A549 (cell line): Measurements from ENCODE around the gene SHD. TPM values are rescaled to one million over a fixed set of nuclear protein-coding genes. Genes with fewer than 3 reads are reported as not detected.
"Not testable (repeated sequence)": the region's sequence is repeated elsewhere in the genome, so short reads cannot be mapped to it uniquely, and the experiment has no call there.

Experiments
- ATAC-seq, 2 experiments: fragments of 200-7000 bp in 1 of 2; fragments of >200 bp in 1 of 2; cut with Nextera tagmentation in 1 of 2; cut with Tn5 transposase in 1 of 2; 3 replicates each; pipeline versions ENCODE4 v1.8.0 to v1.9.1; 2018 to 2020; ENCODE audit warnings: mild to moderate bottlenecking in 1 of 2, moderate library complexity in 1 of 2
- CTCF ChIA-PET: fragments of 300-600 bp; sonication (Branson Sonifier 250); formaldehyde crosslinking; extraction: SDS; loops from one replicate; lab custom pipeline; 2021; ENCODE audit warnings: antibody characterized with exemption, inconsistent platforms; lab: Yijun Ruan, JAX
- POLR2A ChIA-PET: fragments of 350-600 bp; formaldehyde crosslinking; extraction: SDS; loops from one replicate; lab custom pipeline; 2021; ENCODE audit warnings: antibody characterized with exemption, inconsistent platforms; lab: Yijun Ruan, JAX
- DNase-seq, 2 experiments: peaks; one replicate each; pipeline versions ENCODE4 v3.0.0 to v3.0.0-alpha.2; 2011 to 2016; ENCODE audit warnings: low read depth in 1 of 2, low spot score in 1 of 2
- FAIRE-seq: peaks from 2 replicates; lab custom pipeline; 2011; peaks lifted over from hg19 to GRCh38; lab: Jason Lieb, UNC
- H3K27ac ChIP-seq, 2 experiments: fragments of >200 bp; sonication (Bioruptor Twin); formaldehyde crosslinking; 3 replicates each; pipeline ENCODE4 v1.5.1; 2016 to 2017
- H3K4me1 ChIP-seq: fragments of >200 bp; sonication (Bioruptor Twin); formaldehyde crosslinking; 3 replicates; pipeline ENCODE4 v1.6.1; 2016
- H3K4me2 ChIP-seq: fragments of >200 bp; sonication (Bioruptor Twin); formaldehyde crosslinking; 3 replicates; pipeline ENCODE4 v1.6.1; 2016
- H3K4me3 ChIP-seq: fragments of >200 bp; sonication (Bioruptor Twin); formaldehyde crosslinking; 3 replicates; pipeline ENCODE4 v1.5.1; 2016
- H3K9me3 ChIP-seq: fragments of >200 bp; sonication (Bioruptor Twin); formaldehyde crosslinking; 3 replicates; pipeline ENCODE4 v1.6.1; 2016
- CBX8 ChIP-seq: fragments of 200-600 bp; sonication (generic); IDR thresholded peaks from 2 replicates; pipeline ENCODE4 v1.6.1; 2016
- CEBPB ChIP-seq, 2 experiments: fragments of >200 bp in 1 of 2; sonication (Bioruptor Twin) in 1 of 2; formaldehyde crosslinking in 1 of 2; IDR thresholded peaks; 2 replicates each; pipeline ENCODE4 v1.6.1; 2012 to 2016
- EHF ChIP-seq: fragments of 250-450 bp; sonication (Bioruptor Pico); IDR thresholded peaks from 2 replicates; pipeline ENCODE4 v1.5.0; 2020; ENCODE audit warnings: mild to moderate bottlenecking
- EHMT2 ChIP-seq: fragments of 200-600 bp; sonication (generic); IDR thresholded peaks from 2 replicates; pipeline ENCODE4 v1.6.1; 2016; ENCODE audit warnings: antibody characterized with exemption, low read depth, mild to moderate bottlenecking, moderate library complexity
- FOXS1 ChIP-seq: fragments of 250-450 bp; sonication (Bioruptor Pico); IDR thresholded peaks from 2 replicates; pipeline ENCODE4 v1.5.0; 2020; ENCODE audit warnings: mild to moderate bottlenecking, moderate library complexity
- GATA3 ChIP-seq: IDR thresholded peaks from 2 replicates; pipeline ENCODE4 v1.6.1; 2012; ENCODE audit warnings: borderline replicate concordance
- HEYL ChIP-seq: fragments of 250-450 bp; sonication (Bioruptor Pico); IDR thresholded peaks from 2 replicates; pipeline ENCODE4 v1.8.0; 2021; ENCODE audit warnings: mild to moderate bottlenecking, moderate library complexity
- HOXB13 ChIP-seq: fragments of 250-450 bp; sonication (Bioruptor Pico); IDR thresholded peaks from 2 replicates; pipeline ENCODE4 v1.5.0; 2020; ENCODE audit warnings: low read depth, mild to moderate bottlenecking, moderate library complexity
- HOXB5 ChIP-seq: fragments of 250-450 bp; sonication (Bioruptor Pico); IDR thresholded peaks from 2 replicates; pipeline ENCODE4 v1.5.0; 2020; ENCODE audit warnings: mild to moderate bottlenecking, moderate library complexity
- JUN ChIP-seq, 2 experiments: fragments of >200 bp; sonication (Bioruptor Twin); formaldehyde crosslinking; IDR thresholded peaks; 2 replicates in 1 of 2; 3 replicates in 1 of 2; pipeline ENCODE4 v1.6.1; 2016 to 2017
- JUNB ChIP-seq: fragments of >200 bp; sonication (Bioruptor Twin); formaldehyde crosslinking; IDR thresholded peaks from 2 replicates; pipeline ENCODE4 v1.6.1; 2016
- KDM1A ChIP-seq: fragments of 200-600 bp; sonication (generic); IDR thresholded peaks from 2 replicates; pipeline ENCODE4 v1.6.1; 2016; ENCODE audit warnings: low read depth, mild to moderate bottlenecking
- MAX ChIP-seq: IDR thresholded peaks from 2 replicates; pipeline ENCODE4 v1.6.1; 2012
- MAZ ChIP-seq: fragments of 150-350 bp; IDR thresholded peaks from 2 replicates; pipeline ENCODE4 v1.6.1; 2014; ENCODE audit warnings: antibody characterized with exemption, low read depth, low read length, borderline replicate concordance
- NR3C1 ChIP-seq: fragments of >200 bp; sonication (Bioruptor Twin); formaldehyde crosslinking; IDR thresholded peaks from 3 replicates; pipeline ENCODE4 v1.6.1; 2017
- RAD21 ChIP-seq, 2 experiments: fragments of >200 bp in 1 of 2; sonication (Bioruptor Twin) in 1 of 2; formaldehyde crosslinking in 1 of 2; IDR thresholded peaks in 1 of 2; conservative IDR thresholded peaks in 1 of 2; 2 replicates in 1 of 2; 3 replicates in 1 of 2; pipeline ENCODE4 v1.6.1; 2012 to 2018; ENCODE audit warnings: inconsistent platforms in 1 of 2
- RCOR1 ChIP-seq: fragments of 150-350 bp; IDR thresholded peaks from 2 replicates; pipeline ENCODE4 v1.6.1; 2014; ENCODE audit warnings: antibody characterized with exemption, low read length, low read depth
- SMC3 ChIP-seq: fragments of >200 bp; sonication (Bioruptor Twin); formaldehyde crosslinking; IDR thresholded peaks from 3 replicates; pipeline ENCODE4 v1.6.1; 2018; ENCODE audit warnings: inconsistent platforms
- USF2 ChIP-seq: fragments of 450-650 bp; IDR thresholded peaks from 2 replicates; pipeline ENCODE4 v1.6.1; 2014; ENCODE audit warnings: antibody characterized with exemption
- ZC3H11A ChIP-seq: fragments of 450-650 bp; IDR thresholded peaks from 2 replicates; pipeline ENCODE4 v1.6.1; 2014; ENCODE audit warnings: antibody characterized with exemption, mild to moderate bottlenecking
- WGBS: methylation state at CpG from one replicate; pipeline ENCODE4 v1.1.6; 2017; ENCODE audit errors: missing lambda C conversion rate; 5-methylcytosine and 5-hydroxymethylcytosine counted together
- polyA plus RNA-seq, 4 experiments: library from polyadenylated mRNA; depleted of rRNA in 3 of 4; stranded (reverse); fragments of >200 nt; fragmentation: RNase III in 1 of 4; extraction: RNeasy Plus Mini Kit Qiagen cat#74134 plus additional on column Dnase treatment in 1 of 4; gene quantifications; 2 replicates in 3 of 4; 3 replicates in 1 of 4; pipeline ENCODE4 v1.2.3, GENCODE V29; 2011 to 2017
- TF ChIP-seq, protein P1 (sequence below): fragments of 200-600 bp; sonication (generic); IDR thresholded peaks from 2 replicates; pipeline ENCODE4 v1.6.1; 2016; ENCODE audit warnings: antibody characterized with exemption, mild to moderate bottlenecking, moderate library complexity
- TF ChIP-seq, protein P2 (sequence below): IDR thresholded peaks from 2 replicates; pipeline ENCODE4 v1.6.1; 2012; ENCODE audit warnings: low read depth, borderline replicate concordance
- TF ChIP-seq, protein P3 (sequence below): fragments of 250-450 bp; sonication (Bioruptor Pico); IDR thresholded peaks from 2 replicates; pipeline ENCODE4 v1.5.0; 2021; ENCODE audit warnings: mild to moderate bottlenecking, moderate library complexity, borderline replicate concordance
- TF ChIP-seq, protein P4 (sequence below): fragments of >200 bp; sonication (Bioruptor Twin); formaldehyde crosslinking; IDR thresholded peaks from 3 replicates; pipeline ENCODE4 v1.6.1; 2016

SHD gene
- polyA plus RNA-seq, 2 of the 4 experiments (the other 2 are of a cell fraction) = 0.08 TPM; not detected in 1

GRCh38 chr19:4284974-4285373, 5.9 kb downstream of the SHD start:
- ChIA-PET POLR2A (no interaction called here), CTCF (interaction anchor here (1.3 kb wide), 1 partner anchor 18 kb away, joined by 4 read pairs; no protein-coding TSS in a partner anchor)
- H3K4me3 ChIP-seq = peak overlapping the region; percentile 17; the same call in 1 of the 3 replicates
- peak overlapping the region; percentile 72 for H3K4me2 ChIP-seq
- H3K27ac ChIP-seq = no peak overlapping the region
- FAIRE-seq = no peak
- no peak for TF ChIP-seq HOXB13 (CRISPR knock-in tag)
- TF ChIP-seq SMC3 = no peak
- no peak for TF ChIP-seq RCOR1
- TF ChIP-seq USF2 = no peak
- no peak for TF ChIP-seq FOXS1 (CRISPR knock-in tag)
- no peak for TF ChIP-seq NR3C1
- no peak for TF ChIP-seq HEYL (CRISPR knock-in tag)
- no peak for TF ChIP-seq EHMT2
- TF ChIP-seq, protein P1, sequence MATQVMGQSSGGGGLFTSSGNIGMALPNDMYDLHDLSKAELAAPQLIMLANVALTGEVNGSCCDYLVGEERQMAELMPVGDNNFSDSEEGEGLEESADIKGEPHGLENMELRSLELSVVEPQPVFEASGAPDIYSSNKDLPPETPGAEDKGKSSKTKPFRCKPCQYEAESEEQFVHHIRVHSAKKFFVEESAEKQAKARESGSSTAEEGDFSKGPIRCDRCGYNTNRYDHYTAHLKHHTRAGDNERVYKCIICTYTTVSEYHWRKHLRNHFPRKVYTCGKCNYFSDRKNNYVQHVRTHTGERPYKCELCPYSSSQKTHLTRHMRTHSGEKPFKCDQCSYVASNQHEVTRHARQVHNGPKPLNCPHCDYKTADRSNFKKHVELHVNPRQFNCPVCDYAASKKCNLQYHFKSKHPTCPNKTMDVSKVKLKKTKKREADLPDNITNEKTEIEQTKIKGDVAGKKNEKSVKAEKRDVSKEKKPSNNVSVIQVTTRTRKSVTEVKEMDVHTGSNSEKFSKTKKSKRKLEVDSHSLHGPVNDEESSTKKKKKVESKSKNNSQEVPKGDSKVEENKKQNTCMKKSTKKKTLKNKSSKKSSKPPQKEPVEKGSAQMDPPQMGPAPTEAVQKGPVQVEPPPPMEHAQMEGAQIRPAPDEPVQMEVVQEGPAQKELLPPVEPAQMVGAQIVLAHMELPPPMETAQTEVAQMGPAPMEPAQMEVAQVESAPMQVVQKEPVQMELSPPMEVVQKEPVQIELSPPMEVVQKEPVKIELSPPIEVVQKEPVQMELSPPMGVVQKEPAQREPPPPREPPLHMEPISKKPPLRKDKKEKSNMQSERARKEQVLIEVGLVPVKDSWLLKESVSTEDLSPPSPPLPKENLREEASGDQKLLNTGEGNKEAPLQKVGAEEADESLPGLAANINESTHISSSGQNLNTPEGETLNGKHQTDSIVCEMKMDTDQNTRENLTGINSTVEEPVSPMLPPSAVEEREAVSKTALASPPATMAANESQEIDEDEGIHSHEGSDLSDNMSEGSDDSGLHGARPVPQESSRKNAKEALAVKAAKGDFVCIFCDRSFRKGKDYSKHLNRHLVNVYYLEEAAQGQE = no peak
- TF ChIP-seq MAX = no peak
- no peak for TF ChIP-seq HOXB5
- TF ChIP-seq, protein P2, sequence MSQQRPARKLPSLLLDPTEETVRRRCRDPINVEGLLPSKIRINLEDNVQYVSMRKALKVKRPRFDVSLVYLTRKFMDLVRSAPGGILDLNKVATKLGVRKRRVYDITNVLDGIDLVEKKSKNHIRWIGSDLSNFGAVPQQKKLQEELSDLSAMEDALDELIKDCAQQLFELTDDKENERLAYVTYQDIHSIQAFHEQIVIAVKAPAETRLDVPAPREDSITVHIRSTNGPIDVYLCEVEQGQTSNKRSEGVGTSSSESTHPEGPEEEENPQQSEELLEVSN = no peak
- TF ChIP-seq ZC3H11A = no peak
- TF ChIP-seq JUN (IDR thresholded peaks at IDR 0.05) = no peak
- no peak for TF ChIP-seq CEBPB (IDR thresholded peaks at IDR 0.05)
- TF ChIP-seq CBX8 = no peak
- no peak for TF ChIP-seq RAD21 (conservative IDR thresholded peaks at IDR 0.05 in 1 of 2, IDR thresholded peaks at IDR 0.05 in 1 of 2)
- TF ChIP-seq KDM1A = no peak
- no peaks in the 10 kb centered on the region; the same call in 2 of the 3 replicates for H3K4me1 ChIP-seq
- DNase-seq = no peak
- H3K9me3 ChIP-seq = no peaks in the 10 kb centered on the region
- no peak for ATAC-seq
- WGBS = 46% methylated on average over 6 of the region's 6 CpGs

- ATAC-seq, POLR2A ChIA-PET, H3K4me2 ChIP-seq, FAIRE-seq, H3K4me3 ChIP-seq, DNase-seq, H3K4me1 ChIP-seq, H3K27ac ChIP-seq, H3K9me3 ChIP-seq: not testable (repeated sequence)
- CTCF ChIA-PET = interaction anchor here (0.9 to 1.3 kb wide), 2 partner anchors 19 to 66 kb away, joined by 3 to 4 read pairs; no protein-coding TSS in a partner anchor
- WGBS = 80% methylated on average over 4 of the region's 4 CpGs
These were observed 7.1 kb downstream of the SHD start for GRCh38 chr19:4286141-4286540.

- Histone ChIP-seq H3K27ac (no peak overlapping the region), H3K9me3 (no peaks in the 10 kb centered on the region), H3K4me2 (no peak overlapping the region), H3K4me3 (no peak overlapping the region), H3K4me1 (no peaks in the 10 kb centered on the region)
- FAIRE-seq (no peak), ATAC-seq (no peak), DNase-seq (no peak)
- ChIA-PET CTCF (no interaction called here), POLR2A (interaction anchor here (1.6 kb wide), 1 partner anchor 55 kb away, joined by 5 read pairs; the partner anchor contains the start of gene MPND)
- 69% methylated on average over 15 of the region's 16 CpGs for WGBS
- TF ChIP-seq HEYL (CRISPR knock-in tag) = no peak
- no peak for TF ChIP-seq NR3C1
- TF ChIP-seq, protein P3, sequence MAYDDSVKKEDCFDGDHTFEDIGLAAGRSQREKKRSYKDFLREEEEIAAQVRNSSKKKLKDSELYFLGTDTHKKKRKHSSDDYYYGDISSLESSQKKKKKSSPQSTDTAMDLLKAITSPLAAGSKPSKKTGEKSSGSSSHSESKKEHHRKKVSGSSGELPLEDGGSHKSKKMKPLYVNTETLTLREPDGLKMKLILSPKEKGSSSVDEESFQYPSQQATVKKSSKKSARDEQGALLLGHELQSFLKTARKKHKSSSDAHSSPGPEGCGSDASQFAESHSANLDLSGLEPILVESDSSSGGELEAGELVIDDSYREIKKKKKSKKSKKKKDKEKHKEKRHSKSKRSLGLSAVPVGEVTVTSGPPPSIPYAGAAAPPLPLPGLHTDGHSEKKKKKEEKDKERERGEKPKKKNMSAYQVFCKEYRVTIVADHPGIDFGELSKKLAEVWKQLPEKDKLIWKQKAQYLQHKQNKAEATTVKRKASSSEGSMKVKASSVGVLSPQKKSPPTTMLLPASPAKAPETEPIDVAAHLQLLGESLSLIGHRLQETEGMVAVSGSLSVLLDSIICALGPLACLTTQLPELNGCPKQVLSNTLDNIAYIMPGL (CRISPR knock-in tag) = no peak
- no peak for TF ChIP-seq GATA3
- TF ChIP-seq EHMT2 = no peak
- TF ChIP-seq JUNB = no peak
- no peak for TF ChIP-seq EHF (CRISPR knock-in tag)
- TF ChIP-seq RCOR1 = no peak
- TF ChIP-seq, protein P4, sequence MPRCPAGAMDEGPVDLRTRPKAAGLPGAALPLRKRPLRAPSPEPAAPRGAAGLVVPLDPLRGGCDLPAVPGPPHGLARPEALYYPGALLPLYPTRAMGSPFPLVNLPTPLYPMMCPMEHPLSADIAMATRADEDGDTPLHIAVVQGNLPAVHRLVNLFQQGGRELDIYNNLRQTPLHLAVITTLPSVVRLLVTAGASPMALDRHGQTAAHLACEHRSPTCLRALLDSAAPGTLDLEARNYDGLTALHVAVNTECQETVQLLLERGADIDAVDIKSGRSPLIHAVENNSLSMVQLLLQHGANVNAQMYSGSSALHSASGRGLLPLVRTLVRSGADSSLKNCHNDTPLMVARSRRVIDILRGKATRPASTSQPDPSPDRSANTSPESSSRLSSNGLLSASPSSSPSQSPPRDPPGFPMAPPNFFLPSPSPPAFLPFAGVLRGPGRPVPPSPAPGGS = no peak
- TF ChIP-seq CBX8 = no peak
- TF ChIP-seq CEBPB (IDR thresholded peaks at IDR 0.05) = no peak
- TF ChIP-seq MAZ = no peak
- TF ChIP-seq JUN (IDR thresholded peaks at IDR 0.05) = no peak
These were observed 9.2 kb downstream of the SHD start for GRCh38 chr19:4288091-4288777.
